Fibroblast of pulmonary artery (primary cell): ENCODE data around the gene ANKRD18B.
"Not testable (repeated sequence)": the region's sequence is repeated elsewhere in the genome, so short reads cannot be mapped to it uniquely, and the experiment has no call there.

Experiments
- DNase-seq: peaks from one replicate; pipeline ENCODE4 v3.0.0-alpha.2; 2010; ENCODE audit warnings: low read depth
- H3K4me3 ChIP-seq: replicated peaks from 2 replicates; pipeline ENCODE4 v1.5.1; 2011; ENCODE audit warnings: low read depth, mild to moderate bottlenecking, control low read depth, low read length, moderate library complexity
- TF ChIP-seq, protein P1 (sequence below): IDR thresholded peaks from 2 replicates; pipeline ENCODE4 v1.5.1; 2011; ENCODE audit warnings: mild to moderate bottlenecking, control low read depth, low read length, inconsistent platforms; ENCODE audit errors: missing control alignments

ANKRD18B gene

DNA sequence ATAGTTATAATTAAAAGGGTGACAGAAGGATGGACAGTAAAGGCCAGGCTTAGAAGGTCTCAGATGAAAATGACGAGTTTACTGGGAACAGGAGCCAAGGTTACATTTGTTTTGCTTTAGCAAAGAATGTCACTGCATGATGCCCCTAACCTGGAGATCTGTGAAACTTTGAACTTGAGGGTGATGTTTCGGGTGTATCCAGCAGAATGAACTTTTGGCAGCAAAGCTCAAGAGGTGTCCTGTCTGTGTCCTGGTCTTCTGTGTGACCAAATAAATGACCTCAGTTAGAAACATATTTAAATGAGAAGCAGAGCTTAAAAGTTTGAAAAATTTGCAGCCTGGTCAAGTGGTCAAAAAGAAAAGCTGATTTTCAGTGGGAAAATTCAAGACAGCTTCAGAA is 64.8 kb downstream of the ANKRD18B start:
- DNase-seq, H3K4me3 ChIP-seq: not testable (repeated sequence)

DNA sequence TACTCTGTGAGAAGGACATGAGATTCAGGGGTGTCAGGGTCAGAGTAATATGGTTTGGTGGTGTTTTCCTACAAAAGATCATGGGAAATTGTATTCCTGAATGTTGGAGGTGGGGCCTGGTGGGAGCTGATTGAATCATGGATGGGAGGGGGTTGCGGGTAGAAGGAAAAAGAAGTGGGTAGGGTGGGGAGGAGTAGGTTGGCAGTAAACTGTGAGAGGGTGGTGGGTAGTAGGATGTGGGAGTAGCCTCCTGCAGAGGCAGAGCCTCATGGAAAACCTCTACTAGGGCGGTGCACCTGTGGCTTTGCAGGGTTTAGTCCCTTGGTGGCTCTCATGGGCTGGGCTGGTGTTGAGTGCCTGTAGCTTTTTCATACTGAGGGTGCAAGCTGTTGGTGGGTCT is 66.8 kb downstream of the ANKRD18B start:
- DNase-seq, H3K4me3 ChIP-seq: not testable (repeated sequence)

DNA sequence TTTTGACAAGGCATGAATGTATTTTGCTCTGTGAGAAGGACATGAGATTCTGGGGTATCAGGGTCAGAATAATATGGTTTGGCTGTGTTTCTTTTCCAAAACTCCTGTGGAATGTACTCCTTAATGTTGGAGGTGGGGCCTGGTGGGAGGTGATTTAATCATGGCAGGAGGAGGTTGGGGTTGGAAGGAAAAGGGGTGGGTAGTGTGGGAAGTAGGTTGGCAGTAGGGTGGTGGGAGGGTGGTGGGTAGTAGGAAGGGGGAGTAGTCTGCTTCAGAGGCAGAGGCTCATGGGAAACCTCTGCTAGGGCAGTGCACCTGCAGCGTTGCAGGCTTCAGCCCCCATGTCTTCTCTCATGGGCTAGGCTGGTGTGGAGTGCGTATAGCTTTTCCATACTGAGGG is 72.9 kb downstream of the ANKRD18B start:
- H3K4me3 ChIP-seq, DNase-seq: not testable (repeated sequence)

DNA sequence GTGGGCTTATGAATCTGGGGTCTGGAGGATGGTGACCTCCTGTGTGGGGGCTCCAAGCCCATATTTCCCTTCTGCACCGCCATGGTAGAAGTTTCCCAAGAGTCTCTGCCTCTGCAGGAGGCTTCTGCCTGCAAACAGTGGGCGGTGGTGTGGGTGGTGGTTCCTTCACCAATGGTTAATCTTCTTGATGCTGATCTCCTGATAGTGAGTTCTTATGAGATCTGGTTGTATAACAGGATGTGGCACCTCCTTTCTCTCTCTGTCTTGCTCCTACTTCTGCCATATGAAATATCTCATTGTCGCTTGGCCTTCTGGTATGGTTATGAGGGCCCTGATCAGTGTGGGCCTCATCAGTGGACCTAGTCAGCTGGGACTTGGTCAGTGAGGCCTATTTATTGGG is 73.3 kb downstream of the ANKRD18B start:
- DNase-seq, H3K4me3 ChIP-seq: not testable (repeated sequence)

DNA sequence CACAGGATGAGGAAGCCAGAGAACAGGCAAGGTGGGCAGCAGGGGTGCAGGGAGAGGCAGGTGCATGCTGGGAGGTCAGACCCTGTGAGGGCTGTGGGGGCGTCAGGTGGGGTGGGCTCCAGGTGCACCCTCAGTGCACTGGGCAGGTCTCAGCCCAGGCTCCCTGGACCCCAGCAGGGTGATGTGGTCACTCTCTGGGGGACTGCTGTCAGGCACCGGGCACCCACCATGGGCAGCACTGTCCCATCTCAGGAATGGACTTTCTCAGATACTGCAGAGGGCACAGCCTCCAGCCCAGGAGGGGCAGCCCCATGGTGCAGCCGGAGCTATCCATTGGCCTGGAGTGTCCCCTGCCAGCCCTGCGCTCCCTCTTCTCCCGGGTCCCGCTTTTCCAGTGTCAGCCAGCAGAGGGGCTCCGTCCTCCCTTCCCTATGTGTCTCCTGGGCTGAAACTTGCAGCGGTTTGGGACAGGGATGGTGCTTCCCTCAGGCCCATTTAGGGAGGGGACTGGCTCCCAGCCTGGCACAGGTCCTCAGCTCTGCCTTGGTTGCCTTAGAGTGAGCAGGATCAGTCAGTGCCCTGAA is 74.8 kb downstream of the ANKRD18B start:
- not testable (repeated sequence) for H3K4me3 ChIP-seq, DNase-seq

DNA sequence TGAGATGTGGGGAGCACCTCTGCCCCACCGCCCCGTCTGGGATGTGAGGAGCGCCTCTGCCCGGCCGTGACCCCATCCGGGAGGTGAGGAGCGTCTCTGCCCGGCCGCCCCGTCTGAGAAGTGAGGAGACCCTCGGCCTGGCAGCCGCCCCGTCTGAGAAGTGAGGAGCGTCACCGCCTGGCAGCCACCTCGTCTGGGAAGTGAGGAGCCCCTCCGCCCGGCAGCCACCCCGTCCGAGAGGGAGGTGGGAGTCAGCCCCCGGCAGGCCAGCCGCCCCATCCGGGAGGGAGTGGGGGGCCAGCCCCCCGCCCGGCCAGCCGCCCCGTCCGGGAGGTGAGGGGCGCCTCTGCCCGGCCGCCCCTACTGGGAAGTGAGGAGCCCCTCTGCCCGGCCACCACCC is 76.9 kb downstream of the ANKRD18B start:
- not testable (repeated sequence) for H3K4me3 ChIP-seq, DNase-seq

DNA sequence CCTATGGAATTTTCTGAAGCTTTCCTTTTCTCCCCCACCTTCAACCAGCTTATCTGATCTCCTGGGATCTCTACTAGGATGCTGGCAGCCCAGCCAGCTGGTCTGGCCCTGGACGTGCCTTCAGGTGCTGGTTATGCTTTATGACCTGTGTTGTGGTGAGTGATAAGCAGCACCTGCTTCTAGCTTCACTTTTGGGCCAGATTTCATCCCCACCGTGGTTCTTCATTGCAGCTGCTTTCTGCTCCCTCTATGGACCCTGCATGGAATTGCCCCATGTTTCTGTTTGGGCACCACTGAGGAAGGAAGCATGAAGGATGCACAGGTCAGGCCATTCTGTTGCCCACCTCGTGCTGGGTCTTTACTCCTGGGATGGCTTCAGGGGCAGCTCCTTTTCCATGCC is 80.2 kb downstream of the ANKRD18B start:
- TF ChIP-seq, protein P1, sequence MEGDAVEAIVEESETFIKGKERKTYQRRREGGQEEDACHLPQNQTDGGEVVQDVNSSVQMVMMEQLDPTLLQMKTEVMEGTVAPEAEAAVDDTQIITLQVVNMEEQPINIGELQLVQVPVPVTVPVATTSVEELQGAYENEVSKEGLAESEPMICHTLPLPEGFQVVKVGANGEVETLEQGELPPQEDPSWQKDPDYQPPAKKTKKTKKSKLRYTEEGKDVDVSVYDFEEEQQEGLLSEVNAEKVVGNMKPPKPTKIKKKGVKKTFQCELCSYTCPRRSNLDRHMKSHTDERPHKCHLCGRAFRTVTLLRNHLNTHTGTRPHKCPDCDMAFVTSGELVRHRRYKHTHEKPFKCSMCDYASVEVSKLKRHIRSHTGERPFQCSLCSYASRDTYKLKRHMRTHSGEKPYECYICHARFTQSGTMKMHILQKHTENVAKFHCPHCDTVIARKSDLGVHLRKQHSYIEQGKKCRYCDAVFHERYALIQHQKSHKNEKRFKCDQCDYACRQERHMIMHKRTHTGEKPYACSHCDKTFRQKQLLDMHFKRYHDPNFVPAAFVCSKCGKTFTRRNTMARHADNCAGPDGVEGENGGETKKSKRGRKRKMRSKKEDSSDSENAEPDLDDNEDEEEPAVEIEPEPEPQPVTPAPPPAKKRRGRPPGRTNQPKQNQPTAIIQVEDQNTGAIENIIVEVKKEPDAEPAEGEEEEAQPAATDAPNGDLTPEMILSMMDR: peak; percentile 40
- DNase-seq, H3K4me3 ChIP-seq: not testable (repeated sequence)

DNA sequence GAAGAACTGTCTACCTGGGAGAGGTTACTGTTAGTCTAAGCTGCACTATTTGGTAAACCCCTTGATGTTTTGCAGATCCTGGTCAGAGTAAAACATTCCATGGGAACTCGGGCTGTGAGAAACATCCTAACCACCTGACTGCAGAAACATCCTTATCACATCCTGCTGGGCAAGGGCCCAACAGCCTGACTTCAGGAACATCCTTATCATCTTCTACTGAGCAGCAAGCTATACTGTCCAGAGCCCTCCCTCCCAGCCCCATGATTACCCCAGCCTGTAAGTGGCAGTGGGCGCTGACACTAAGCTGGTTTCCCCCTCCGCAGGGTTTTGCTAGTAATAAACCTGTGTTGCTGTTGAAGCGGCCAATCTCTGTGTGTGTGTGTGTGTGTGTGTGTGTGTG is 80.9 kb downstream of the ANKRD18B start:
- not testable (repeated sequence) for H3K4me3 ChIP-seq, DNase-seq

DNA sequence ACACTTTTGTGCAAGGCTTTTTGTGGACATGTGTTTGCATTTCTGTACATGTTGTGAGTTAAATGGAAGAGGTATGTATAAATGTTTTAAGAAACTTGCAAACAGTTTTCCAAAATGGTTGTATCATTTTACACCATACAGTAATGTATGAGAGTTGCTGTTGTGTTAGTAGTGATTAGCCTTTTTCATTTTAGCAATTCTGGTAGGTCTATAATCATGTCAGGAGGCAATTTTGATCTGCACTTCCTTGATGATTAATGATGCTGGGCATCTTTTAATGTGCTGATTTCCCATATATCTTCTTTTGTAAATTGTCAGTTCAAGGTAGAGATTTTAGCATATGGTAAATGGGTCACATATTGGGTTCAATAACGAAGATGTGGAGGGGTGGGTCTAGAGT is 87.3 kb downstream of the ANKRD18B start:
- TF ChIP-seq, protein P1: no peak
- no peak for DNase-seq
- no peak overlapping the region for H3K4me3 ChIP-seq

DNA sequence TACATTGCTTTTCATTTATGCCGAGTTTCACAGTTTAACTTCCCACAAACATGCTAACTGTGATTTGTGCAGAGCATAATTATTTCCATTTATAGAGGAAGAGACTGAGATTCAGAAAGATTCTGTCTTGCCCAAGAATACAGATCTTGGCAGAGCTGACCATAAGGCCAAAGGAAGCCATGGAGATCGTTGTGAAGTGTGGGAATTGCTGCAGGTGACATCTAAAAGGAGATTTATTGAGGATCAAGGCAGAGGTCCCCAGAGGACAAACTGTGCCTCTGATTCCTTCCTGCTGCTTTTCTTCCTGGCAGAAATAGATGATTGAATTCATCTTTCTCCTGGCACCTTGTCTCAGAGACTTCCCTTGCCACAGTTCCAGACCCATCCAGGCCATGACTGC is 88.4 kb downstream of the ANKRD18B start:
- DNase-seq, H3K4me3 ChIP-seq: not testable (repeated sequence)

DNA sequence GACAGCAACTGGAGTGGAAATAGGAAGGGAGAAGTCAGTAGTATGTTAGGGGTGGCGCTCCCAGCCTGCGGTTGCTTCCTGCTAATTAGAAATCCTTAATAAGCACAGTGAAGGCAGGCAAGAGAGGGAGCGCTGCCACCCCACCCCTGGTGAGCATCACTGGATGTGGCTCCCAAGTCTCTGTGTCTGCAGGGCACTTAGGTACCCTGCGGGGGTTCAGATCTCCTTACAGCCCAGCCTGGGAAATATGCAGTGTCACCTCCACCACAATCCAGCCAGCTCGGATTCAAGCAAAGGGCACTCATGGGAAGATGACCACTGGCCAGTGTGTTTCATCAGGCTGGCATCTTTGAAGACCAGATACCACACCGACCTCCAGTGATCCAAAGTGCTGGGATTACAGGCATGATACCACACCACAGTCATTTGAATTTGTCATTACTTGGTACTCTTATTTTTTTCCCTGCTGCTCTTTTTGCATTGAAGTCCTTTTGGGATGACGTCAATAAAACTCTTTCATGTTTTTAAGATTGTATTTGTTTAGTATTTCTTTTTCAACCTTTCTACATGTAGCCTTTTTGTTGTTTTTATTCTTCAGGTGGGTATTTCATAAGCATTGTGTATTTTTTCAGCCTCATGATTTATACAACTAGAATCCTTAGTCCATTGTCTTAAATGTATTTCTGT is 90.1 kb downstream of the ANKRD18B start:
- TF ChIP-seq, protein P1: no peak
- H3K4me3 ChIP-seq: no peak overlapping the region
- no peak for DNase-seq

DNA sequence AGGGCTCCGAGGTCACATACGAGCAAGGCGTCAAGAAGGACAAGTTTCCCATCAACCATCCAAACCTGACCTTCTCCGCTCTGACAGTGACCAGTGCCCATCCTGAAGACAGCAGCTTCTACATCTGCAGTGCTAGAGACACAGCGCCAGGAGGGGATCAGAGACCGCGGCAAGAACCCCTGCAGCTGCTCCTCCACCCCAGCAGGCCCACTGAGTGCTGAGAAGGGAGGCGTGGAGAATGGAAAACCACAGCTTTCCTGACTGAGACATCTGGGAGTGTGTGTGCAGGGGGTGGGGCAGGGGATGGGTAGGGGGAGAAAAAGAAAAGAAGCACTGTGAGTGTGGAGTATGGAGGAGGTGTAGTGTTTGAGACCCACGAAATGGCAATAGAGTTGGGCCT is 94.3 kb downstream of the ANKRD18B start:
- H3K4me3 ChIP-seq: not testable (repeated sequence)

More for the DNA sequence above, 94.3 kb downstream of the ANKRD18B start:
- not testable (repeated sequence) for DNase-seq
